Right atrium auricular region (tissue), 2 donors: ENCODE measurements around the gene DHX30. TPM values are rescaled to one million over a fixed set of nuclear protein-coding genes. Genes with fewer than 3 reads are reported as not detected.

ENCODE experiments used
- DNase-seq: peaks from one replicate; pipeline ENCODE4 v3.0.0-alpha.2; 2019; ENCODE audit warnings: low spot score
- H3K27ac ChIP-seq, 2 donors: fragments of 200-600 bp; sonication (generic); 1 replicate in 1 of 2; 2 replicates in 1 of 2; pipeline ENCODE4 v1.5.1; 2016 to 2019
- H3K27me3 ChIP-seq, 2 donors: fragments of 200-600 bp; sonication (generic); one replicate each; pipeline versions ENCODE4 v1.5.1 to v1.6.0; 2017 to 2019
- H3K36me3 ChIP-seq: fragments of 200-600 bp; sonication (generic); one replicate; pipeline ENCODE4 v1.5.1; 2016
- H3K4me1 ChIP-seq, 2 donors: fragments of 200-600 bp; sonication (generic); one replicate each; pipeline versions ENCODE4 v1.5.1 to v1.6.0; 2017 to 2019
- H3K4me3 ChIP-seq, 2 donors: fragments of 200-600 bp; sonication (generic); 1 replicate in 1 of 2; 2 replicates in 1 of 2; pipeline ENCODE4 v1.5.1; 2017 to 2019; ENCODE audit warnings: mild to moderate bottlenecking in 1 of 2, moderate library complexity in 1 of 2
- H3K9me3 ChIP-seq, 2 donors: fragments of 200-600 bp; sonication (generic); one replicate each; pipeline ENCODE4 v1.5.1; 2019
- total RNA-seq, 2 donors: library from RNA; depleted of rRNA; stranded (reverse); fragments of >200 nt; gene quantifications; one replicate each; pipeline ENCODE4 v1.1.0, GENCODE V29; 2016
- TF ChIP-seq, protein P1 (sequence below), 2 donors: fragments of 200-600 bp; sonication (generic); IDR thresholded peaks; one replicate each; pipeline ENCODE4 v1.5.1; 2019; ENCODE audit warnings: antibody characterized with exemption in 2 of 2

DHX30 gene
- total RNA-seq, 2 donors from 2014 or later: 47.9 to 57.6 TPM

DNA sequence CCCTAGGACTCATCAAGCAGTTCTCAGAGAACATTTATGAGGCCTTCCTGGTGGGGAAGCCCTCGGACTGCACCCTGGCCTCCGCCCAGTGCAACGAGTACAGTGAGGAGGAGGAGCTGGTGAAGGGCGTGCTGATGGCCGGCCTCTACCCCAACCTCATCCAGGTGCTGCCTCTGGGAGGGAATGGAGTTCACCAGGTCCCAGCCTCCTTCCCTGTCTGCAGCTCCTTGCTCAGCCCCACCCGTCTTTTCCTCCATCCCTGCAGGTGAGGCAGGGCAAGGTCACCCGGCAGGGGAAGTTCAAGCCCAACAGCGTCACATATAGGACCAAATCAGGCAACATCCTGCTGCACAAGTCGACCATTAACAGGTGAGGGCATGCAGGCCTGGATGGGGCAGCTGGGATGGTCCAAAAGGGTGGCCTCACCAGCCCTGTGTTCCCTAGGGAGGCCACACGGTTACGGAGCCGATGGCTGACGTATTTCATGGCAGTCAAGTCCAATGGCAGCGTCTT is 46.3 kb downstream of the DHX30 start:
- peaks cover 95% of the 10 kb centered on the region for H3K36me3 ChIP-seq
- TF ChIP-seq, protein P1, sequence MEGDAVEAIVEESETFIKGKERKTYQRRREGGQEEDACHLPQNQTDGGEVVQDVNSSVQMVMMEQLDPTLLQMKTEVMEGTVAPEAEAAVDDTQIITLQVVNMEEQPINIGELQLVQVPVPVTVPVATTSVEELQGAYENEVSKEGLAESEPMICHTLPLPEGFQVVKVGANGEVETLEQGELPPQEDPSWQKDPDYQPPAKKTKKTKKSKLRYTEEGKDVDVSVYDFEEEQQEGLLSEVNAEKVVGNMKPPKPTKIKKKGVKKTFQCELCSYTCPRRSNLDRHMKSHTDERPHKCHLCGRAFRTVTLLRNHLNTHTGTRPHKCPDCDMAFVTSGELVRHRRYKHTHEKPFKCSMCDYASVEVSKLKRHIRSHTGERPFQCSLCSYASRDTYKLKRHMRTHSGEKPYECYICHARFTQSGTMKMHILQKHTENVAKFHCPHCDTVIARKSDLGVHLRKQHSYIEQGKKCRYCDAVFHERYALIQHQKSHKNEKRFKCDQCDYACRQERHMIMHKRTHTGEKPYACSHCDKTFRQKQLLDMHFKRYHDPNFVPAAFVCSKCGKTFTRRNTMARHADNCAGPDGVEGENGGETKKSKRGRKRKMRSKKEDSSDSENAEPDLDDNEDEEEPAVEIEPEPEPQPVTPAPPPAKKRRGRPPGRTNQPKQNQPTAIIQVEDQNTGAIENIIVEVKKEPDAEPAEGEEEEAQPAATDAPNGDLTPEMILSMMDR (IDR thresholded peaks at IDR 0.05): no peak
- no peaks in the 10 kb centered on the region for H3K9me3 ChIP-seq
- H3K4me3 ChIP-seq: no peak overlapping the region
- no peaks in the 10 kb centered on the region for H3K27me3 ChIP-seq
- H3K4me1 ChIP-seq: no peaks in the 10 kb centered on the region
- no peak for DNase-seq
- H3K27ac ChIP-seq: no peak overlapping the region

DNA sequence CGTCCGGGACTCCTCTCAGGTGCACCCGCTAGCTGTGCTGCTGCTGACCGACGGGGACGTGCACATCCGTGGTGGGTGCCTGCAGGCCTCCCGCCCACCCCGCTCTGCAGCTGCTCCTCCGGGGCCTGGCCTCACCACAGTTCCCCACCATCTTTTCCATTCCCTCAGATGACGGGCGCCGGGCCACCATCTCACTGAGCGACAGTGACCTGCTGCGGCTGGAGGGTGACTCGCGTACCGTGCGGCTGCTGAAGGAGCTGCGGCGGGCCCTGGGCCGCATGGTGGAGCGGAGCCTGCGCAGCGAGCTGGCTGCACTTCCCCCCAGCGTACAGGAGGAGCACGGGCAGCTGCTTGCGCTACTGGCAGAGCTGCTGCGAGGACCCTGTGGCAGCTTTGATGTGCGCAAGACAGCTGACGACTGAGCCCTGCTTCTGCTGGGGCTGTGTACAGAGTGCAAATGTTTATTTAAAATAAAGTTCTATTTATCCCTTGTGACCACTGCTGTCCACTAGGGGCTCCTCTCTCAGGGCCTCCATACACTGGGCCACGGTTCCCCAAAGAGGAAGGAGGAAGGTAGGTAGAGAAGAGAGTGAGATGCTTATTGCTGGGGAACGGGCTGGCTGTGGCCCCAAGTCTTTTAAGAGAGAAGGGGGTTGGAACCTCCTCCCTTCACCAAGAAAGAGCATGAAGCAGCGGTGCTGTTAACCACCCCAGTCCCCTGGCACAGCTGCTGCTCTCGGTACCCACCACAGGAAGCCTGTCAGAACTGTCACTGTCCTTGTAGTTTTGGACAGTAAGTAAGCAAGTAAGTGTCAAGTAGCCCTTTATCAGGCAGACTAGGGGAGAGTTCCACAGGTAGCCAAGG is 47.0 kb downstream of the DHX30 start:
- H3K27ac ChIP-seq: no peak overlapping the region
- no peak for DNase-seq
- H3K27me3 ChIP-seq: no peaks in the 10 kb centered on the region
- H3K9me3 ChIP-seq: no peaks in the 10 kb centered on the region
- TF ChIP-seq, protein P1 (IDR thresholded peaks at IDR 0.05): peak in 1 of 2 donors; percentile 48
- no peaks in the 10 kb centered on the region for H3K4me1 ChIP-seq
- H3K36me3 ChIP-seq: peaks cover 95% of the 10 kb centered on the region
- H3K4me3 ChIP-seq: no peak overlapping the region

DNA sequence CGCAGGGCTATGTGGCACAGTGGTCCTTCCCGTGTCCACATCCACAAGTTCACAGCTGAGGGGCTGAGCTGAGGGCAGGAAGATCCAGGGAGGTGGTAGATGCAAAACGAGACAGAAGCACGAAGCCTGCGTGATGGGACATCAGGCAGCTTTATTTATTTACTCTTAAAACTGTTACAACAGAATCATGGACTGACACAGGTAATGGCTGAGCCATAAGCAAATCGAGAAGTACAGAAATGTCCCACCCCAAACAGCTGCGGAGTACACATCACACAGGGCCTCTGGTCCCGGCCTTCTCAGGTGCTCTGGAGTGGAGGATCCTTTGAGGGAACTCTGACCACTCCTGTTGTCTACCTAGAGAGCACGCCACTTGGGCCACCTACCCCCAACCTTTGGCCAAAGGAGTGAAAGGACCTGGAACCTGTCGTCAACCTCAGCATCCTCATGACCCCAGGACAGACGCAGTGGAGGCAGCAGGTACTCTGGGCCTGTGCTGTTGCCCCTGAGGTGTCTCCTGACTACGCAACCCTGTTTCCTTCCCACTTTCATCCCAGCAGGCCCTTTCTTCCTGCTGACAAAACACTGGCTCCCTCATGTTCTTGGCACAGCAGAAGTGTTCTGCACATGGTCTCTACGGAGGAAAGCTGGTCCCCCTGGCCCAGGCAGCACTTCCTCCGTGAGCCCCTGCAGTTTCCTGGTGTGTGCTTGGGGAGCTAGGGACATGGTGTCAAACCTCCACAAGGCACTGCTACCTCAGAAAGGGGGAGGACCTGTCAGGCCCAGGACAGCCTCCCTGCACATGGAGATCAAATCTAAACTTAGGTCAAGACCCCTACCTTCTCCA is 47.8 kb downstream of the DHX30 start:
- no peak for DNase-seq
- H3K27ac ChIP-seq: no peak overlapping the region
- TF ChIP-seq, protein P1 (IDR thresholded peaks at IDR 0.05): no peak

DNA sequence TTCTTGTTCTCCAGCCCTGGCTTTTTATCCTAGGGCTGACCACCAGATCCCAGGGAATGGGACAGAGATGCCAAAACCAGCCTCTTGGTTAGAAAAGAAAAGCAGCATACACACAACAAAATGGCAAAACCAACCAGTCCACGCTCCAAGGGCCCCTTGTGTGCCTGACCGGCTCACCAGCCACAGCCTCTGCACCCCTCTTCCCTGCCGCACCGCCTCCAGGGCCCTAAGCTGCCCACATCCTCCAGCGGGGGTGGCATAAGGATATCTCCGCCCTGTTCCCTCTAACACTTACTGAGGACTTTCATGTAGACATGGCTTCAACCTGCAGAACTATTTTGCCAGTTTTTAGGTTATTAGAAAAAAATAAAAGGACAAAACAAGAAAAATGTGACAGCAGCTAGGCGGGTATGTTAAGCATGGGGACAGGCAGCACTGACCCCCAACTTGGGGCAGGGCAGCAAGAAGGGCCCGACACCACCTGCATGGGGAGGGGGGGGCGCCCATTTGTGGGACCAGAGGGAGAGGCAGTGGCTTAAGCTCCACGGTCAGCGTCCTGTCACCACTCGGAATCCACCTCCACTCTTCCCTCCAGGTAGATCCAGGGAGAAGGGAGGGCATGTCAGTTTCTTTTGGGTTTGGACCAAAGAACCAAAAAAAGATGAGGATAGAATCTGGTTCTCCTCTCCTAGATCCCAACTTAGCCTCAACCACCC is 49.1 kb downstream of the DHX30 start:
- Histone ChIP-seq H3K36me3 (peaks cover 96% of the 10 kb centered on the region), H3K27ac (no peak overlapping the region), H3K4me1 (no peaks in the 10 kb centered on the region), H3K4me3 (no peak overlapping the region), H3K27me3 (no peaks in the 10 kb centered on the region), H3K9me3 (no peaks in the 10 kb centered on the region)
- TF ChIP-seq, protein P1 (IDR thresholded peaks at IDR 0.05): no peak
- DNase-seq: no peak

More for the DNA sequence above, 47.8 kb downstream of the DHX30 start:
- H3K4me3 ChIP-seq: no peak overlapping the region
- H3K9me3 ChIP-seq: no peaks in the 10 kb centered on the region
- H3K36me3 ChIP-seq: peaks cover 96% of the 10 kb centered on the region
- no peaks in the 10 kb centered on the region for H3K27me3 ChIP-seq
- no peaks in the 10 kb centered on the region for H3K4me1 ChIP-seq
